GM19328 (cell line): Measurements from ENCODE around the gene IL3RA.

ENCODE experiments used
- ATAC-seq: cut with Tn5 transposase; IDR thresholded peaks from one replicate; pipeline ENCODE4 v1.9.1; 2021; ENCODE audit warnings: mild to moderate bottlenecking, moderate library complexity; ENCODE audit not compliant: unreplicated experiment

IL3RA gene

DNA sequence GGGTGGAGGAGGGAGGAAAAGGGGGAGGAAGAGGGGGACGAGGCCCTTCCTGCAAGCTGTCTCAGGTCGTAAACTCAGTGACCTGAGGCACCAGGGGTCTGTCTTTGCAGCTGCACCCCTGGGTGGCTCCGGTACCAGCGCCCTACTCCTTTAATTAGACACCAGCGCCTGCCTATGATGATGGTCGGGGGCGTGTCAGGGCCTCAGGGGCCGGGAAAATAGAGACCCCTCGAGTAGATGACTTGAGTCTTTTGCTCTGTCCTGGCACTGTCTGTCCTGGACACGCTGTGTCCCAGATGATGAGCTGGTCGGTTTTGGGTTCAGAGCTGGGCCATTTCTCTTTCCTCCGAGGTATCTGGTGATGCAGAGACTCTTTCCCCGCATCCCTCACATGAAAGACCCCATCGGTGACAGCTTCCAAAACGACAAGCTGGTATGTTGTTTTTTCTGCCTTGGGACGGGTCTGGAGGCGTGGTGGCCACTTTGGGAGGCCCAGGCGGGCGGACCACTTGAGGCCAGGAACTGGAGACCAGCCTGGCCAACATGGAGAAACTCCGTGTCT is 44.2 kb downstream of the IL3RA start:
- ATAC-seq, result no peak

DNA sequence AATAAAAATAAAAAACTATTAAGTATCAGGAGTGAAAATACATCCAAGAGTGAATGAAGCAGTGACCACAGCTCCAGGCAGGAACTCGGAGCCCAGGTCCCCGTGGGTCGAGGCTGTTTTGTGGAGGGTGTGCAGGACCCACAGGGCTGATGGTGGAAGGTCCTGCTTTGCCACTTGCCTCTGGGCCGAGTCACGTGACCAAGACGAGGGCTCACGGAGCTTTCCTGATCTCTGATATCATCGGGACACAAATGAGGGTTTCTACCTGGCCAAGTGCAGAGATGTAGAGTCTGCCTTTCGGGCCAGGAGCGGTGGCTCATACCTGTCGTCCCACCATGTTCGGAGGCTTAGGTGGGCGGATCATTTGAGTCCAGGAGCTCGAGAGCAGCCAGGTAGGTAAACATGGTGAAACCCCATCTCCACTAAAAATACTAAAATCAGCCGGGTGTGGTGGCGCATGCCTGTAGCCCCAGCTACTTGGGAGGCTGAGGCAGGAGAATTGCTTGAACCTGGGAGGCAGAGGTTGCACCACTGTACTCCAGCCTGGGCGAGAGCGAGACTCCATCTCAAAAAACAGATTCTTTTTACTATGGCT is 48.2 kb downstream of the IL3RA start:
- no peak for ATAC-seq

DNA sequence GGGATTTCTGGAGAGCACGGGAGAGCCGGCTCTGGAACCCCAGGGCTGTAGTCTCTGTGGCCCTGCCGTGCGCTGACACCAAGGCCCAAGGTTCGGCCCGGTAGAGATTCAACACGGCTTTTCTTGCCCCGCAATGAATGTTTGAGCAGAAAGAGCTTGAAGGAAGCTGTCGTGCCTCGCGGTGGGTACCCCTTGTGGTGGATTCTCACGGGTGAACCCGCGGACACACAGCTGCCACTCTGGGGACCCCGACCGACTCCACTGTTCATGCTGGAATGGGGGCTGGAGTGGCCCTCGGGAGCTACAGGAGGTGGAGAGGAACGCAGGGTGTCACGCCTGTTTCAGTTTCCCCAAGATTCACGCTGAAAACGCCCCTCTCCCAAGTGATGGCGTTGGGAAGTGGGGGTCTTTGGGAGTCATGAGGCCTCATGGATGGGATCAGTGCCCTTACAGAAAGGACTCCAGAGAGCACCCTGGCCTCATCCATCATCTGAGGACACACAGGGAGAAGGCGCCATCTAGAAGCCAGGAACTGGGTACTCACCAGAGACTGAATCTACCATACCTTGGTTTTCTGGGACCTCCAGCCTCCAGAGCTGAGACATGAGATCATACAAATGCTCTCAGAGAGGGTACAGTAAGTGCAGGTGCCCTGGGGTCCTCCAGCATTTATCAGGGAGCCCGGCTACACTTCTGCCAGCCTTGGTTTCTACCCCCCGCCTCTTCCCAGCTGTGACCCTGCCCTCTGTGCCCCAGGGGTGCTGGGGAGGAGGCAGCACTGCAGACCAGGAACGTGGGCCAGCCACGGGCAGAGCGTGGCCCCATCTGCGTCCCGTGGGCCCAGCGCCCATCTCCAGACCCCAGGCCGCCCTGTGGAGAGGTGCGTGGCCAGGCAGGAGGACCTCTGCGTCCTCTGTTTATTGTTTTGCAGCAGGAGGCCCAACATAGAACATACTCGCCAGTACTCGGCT is 49.0 kb downstream of the IL3RA start:
- no peak for ATAC-seq

DNA sequence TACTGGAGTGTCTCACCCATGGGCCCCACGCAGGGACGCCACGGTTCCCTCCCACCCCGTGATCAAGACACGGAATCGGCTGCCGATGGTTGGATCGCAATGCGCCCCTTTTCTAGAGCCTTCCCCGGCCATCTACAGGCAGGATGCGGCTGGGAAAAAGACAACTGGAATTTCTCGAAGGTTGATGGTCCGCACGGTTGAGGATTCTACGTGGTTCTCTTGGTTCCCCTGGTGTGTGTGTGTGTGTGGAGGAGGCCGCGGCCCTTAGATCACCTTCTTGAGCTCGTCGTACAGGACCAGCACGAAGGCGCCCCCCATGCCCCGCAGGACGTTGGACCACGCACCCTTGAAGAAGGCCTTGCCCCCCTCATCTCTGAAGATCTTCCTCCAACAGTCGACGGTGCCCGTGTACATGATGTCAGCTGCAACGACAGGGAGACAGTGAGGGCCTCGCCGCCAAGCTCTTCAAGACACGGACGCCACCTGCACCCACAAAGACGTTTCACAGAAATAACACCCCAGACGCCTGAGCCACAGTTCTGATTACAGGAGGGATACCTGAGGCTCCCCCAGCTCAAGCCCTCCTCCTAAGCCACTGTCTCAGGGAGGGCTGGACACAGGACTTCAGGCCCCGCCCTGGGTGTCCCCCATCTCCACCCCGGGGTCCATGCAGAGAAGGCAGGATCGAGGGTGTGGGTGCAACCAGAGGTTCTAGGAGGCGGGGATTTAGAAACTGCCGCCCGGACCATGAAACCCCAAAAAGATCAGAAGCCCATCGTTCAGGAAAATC is 49.9 kb downstream of the IL3RA start:
- ATAC-seq, result no peak

DNA sequence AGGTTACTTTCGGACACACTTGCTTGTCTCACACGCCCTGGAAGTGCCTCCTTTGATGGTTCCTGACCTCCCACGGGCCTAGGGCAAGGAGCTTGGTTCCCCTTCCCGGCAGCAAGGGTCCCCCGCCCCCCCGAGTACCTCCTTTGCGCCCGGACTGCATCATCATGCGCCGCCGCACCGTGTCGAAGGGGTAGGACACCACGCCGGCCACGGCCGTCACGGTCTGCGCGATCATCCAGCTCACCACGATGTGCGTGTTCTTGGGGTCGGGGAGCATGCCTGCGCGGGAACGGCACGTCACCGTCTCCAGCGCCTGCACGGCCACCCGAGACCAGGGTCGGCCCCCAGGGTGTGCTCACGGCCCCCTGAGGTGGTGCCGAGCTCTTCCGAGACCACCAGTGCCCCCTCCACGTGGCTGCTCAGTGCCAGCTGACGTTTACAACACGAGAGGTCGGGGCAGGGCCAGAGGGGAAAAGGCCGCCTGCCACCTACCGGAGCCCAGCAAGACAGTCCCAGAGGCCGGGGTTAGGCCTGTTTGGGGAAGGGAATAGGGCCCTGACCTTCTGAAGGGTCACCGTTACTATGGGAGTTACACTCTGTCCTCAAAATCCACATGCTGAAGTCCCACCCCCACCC is 50.7 kb downstream of the IL3RA start:
- no peak for ATAC-seq

DNA sequence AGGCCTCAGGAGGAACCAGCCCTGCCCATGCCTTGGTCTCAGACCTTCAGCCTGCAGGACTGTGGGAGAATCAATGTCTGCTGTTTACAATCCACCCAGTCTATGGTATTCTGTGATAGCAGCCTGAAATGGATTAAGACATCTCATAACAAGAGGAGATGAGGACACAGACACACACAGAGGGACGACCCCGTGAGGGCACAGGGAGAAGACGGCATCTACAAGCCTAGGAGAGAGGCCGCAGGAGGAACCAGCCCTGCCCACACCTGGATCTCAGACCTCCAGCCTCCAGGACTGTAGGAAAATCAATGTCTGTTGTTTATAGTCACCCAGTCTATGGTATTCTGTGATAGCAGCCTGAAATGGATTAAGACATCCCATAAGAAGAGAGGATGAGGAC is 52.1 kb downstream of the IL3RA start:
- ATAC-seq, result no peak

DNA sequence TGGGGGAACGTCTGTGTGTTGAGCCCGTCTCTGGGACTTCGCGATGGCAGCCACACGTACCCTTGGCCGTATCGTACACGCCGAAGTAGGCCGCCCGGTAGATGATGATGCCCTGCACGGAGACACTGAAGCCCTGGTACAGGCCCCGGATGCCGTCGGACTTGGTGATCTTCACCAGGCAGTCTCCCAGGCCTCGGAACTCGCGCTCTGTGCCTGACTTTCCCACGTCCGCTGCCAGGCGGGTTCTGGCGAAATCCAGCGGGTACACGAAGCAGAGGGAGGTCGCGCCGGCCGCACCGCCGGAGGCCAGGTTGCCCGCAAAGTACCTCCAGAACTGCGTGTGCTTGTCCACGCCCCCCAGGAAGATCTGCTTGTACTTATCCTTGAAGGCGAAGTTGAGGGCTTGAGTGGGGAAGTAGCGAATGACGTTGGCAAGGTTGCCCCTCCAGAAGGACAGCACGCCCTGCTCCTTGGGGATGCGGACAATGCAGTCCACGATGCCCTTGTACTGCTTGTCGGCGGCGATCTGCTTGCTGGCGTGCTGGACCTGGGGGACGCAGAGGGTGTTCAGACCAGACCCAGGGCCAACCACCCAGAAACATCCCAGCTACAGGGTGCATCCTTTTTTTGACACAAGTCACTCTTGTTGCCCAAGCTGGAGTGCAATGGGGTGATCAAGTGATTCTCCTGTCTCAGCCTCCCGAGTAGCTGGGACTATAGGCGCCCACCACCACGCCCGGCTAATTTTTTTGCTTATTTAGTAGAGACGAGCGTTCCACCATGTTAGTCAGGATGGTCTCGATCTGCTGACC is 52.8 kb downstream of the IL3RA start:
- no peak for ATAC-seq

DNA sequence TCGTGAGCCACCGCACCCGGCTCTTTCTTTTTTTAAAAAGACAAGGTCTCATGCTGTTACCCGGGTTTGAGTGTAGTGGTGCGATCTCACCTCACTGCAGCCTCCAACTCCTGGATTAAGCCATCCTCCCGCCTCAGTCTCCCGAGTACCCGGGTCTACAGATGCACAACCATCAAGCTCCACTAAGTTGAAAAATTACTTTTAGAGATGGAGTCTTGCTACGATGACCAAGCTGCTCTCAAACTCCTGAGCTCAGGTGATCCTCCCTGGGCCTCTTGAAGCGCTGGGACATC is 53.4 kb downstream of the IL3RA start:
- ATAC-seq, result no peak

DNA sequence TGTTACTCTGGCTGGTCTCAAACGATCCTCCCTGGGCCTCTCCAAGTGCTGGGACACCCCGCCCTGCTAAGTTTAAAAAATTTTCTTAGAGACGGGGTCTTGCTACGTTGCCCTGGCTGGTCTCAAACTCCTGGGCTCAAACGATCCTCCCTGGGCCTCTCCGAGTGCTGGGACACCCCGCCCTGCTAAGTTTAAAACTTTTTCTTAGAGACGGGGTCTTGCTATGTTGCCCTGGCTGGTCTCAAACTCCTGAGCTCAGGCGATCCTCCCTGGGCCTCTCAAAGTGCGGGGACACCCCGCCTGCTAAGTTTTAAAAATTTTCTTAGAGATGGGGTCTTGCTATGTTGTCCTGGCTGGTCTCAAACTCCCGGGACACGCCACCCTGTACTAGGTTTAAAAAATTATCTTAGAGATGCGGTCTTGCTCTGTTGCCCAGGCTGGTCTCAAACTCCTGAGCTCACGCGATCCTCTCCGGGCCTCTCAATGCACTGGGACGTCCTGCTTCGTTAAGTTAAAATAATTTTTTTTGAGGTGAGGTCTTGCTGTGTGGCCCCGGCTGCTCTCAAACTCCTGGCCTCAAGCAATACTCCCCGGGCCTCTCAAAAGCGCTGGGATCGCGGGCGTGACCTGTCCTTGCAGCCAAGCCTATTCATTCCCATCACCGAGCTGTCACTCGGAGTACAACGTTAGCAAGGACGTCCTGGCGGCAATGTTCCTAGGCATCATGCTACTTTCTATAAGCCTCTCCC is 54.2 kb downstream of the IL3RA start:
- ATAC-seq, result no peak

DNA sequence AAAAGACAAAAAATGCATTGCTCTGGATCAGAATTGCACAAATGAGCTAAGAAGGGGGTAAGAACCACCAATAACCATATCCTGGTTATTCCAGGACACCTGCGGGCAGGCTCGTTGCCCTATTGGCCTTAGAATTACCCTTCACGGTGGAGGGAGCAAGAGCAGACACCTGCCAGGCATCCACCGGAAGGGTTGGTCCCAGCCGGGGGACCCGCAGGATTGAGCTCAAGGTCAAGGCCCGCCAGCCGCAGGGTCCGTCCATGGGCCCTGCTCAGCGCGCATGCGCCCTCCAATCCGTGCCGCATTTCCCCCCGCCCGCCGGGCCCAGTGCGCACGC is 54.8 kb downstream of the IL3RA start:
- no peak for ATAC-seq

DNA sequence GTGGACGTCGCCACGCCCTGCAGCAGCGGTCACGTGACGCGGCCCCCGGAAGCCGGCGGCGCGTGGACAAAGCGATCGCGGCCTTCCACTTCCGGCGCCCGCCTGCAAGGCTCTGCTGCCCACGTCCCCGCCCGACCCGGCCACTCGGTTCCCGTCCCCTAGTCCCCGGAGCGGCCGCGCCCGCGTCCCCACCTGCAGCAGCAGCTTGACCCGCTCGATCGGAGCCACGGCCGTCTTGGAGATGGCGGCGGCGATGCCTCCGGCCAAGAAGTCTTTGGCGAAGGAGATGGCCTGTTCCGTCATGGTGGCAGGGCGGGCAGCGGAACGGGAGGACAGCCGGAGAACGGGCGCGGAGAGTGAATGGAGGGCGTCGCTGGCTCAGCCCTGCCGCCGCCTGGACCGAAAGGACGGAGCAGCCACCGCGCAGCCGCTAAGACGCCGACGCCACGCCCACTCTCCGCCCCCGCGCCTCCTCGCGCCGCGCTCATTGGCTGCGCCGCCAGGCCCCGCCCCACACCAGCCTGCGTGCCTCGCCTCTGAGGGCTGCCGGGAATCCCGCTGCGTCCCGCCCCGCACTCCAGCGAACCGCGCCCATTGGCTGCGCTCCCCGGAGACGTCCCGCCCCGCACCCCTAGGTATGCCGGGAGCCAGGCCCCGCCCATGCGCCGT is 55.3 kb downstream of the IL3RA start, which contains the start of gene SLC25A6:
TSS of gene SLC25A6 (minus strand) at position 407 of the 669 bp plus-strand sequence. CDS start at position 303, 104 bp downstream.
- ATAC-seq, result peak; percentile 97

DNA sequence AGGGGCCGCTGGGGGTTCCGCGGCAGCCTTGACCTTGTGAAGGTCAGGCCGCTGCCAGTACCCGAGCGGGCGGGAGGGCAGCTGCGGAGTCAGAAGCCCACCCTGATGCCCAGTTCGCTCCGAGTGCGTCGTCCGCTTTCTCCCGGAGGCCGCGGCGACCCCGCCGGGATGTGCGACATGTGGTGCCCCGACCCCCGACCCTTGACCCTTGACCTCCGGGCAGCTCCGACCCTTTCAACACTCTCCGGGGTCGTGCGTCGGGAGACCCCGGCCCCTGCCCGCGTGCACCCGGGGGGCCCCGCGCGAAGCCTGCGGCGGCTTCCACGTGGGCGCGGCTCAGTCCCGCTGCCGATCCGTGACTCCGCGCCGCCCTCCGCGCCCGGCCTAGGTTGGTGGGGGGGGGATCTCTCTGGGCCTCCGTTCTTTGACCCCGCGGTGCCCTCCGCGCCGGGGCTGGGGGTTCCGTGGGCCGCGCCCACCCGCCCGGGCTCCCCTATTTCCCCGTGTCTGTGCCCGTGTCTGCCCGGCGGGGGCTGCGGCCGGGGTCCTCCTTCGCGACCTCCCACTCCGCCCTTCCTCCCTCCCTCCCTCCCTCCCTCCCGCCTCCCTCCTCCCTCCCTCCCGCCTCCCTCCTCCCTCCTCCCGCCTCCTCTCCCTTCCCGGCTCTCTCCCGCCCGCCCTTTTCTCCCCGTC is 55.9 kb downstream of the IL3RA start:
- ATAC-seq, result peak; percentile 15

DNA sequence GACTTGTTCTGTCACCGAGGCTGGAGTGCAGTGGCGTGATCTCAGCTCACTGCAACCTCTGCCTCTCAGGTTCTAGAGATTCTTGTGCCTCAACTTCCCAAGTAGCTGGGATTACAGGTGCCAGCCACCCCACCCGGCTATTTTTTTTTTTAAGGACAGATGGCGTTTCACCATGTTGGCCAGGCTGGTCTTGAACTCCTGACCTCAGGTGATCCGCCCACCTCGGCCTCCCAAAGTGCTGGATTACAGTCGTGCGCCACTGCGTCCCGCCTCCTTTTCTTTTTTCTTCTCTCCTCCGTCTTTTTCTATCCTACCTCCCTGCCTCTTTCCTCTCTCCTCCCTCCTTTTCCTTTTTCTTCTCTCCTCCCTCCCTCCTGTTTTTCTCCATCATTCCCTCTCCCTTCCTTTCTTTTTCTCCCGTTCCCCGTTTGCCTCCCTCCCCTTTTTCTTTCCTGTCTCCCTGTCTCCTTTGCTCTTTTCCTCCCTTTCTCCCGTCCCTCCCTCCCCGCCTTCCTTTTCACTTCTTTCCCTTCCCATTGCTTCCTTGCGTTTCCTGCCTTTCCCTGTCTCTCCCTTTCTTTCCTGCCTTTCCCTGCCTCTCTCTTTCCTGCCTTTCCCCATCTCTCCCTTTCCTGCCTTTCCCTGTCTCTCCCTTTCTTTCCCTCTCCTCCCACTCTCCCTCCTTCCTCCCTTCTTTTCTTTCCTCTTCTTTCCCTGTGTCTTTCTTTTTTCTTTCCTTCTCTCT is 57.5 kb downstream of the IL3RA start:
- no peak for ATAC-seq

DNA sequence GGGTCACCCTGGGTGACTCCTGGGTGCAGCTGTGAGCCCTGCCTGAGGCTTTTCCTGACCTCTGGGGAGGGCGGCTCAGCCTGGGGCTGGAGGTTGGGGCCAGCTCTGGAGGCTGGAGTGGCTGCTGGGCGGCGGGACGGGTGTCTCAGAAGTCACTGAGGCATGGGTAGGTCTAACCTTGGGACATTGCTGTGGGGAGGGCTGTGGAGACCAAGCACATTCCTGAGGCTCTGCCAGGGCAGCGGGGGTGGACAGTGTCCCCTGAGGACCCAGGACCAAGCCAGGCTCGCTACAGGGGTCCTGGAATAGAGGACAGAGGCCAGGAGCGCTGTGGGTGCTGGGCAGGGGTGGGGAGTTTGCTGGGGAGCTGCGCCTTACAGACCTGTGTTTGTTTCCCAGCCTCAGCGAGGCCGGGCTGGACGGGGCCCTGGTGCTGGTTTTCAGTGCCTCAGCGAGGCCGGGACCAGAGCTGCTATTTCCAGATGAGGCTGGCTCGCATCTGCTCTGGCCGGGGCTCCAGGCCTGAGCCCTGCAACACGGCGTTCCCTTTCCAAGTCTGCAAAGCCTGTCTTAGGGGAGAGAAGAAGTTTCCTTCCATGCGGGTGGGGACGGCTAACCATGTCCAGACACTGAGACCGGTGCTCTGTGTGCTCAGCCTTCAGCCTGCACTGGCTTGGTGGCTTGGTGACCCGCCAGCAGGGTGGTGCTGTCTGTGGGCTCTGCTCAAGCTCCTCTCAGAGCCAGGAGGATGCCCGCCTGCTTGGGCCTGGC is 58.3 kb downstream of the IL3RA start:
- no peak for ATAC-seq

DNA sequence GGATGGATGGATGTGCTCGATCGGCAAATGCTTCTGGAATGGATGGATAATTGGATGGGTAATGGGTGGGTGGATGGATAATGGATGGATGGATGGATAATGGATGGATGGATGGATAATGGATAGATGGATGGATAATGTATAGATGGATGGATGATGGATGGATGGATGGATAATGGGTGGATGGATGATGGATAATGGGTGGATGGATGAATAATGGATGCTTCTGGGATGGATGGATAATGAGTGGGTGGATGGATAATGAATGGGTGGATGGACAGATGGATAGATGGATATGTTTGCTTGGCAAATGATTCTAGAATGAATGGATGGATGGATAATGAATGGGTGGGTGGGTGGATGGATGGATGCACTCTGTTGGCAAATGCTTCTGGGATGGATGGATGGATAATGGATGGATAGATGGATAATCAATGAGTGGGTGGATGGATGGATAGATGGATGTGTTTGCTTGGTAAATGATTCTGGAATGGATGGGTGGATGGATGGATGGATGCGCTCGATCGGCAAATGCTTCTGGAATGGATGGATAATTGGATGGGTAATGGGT is 59.1 kb downstream of the IL3RA start:
- ATAC-seq, result no peak

DNA sequence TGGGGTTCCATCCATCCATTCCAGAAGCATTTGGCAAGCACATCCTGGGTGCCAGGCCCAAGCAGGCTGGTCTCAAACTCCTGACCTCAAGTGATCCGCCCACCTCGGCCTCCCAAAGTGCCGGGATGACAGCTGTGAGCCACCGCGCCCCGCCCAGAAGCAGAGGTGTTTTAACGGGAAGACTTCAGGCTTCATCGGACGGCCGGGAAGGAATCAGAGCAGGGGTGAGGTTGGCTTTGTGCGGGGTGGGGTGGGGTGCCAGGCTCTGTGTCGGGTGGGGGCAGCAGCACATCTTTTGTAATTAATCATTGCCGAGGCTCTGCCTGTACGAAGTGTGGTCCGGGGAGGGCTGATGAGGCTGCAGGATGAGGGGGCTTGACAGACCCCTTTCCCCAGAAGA is 60.4 kb downstream of the IL3RA start:
- ATAC-seq, result no peak
